GM18873 (cell line): ENCODE results near the gene COQ8B.
"Not testable (repeated sequence)": the region's sequence is repeated elsewhere in the genome, so short reads cannot be mapped to it uniquely, and the experiment has no call there.

Source experiments
- ATAC-seq: cut with Tn5 transposase; IDR thresholded peaks from one replicate; pipeline ENCODE4 v1.9.1; 2021; ENCODE audit warnings: mild to moderate bottlenecking, moderate library complexity, moderate number of reproducible peaks; ENCODE audit not compliant: unreplicated experiment, low FRiP score

The COQ8B gene

GRCh38 chr19:40742886-40743285, 26.2 kb upstream of the COQ8B start:
- no peak for ATAC-seq

GRCh38 chr19:40742477-40742876, 25.8 kb upstream of the COQ8B start:
- ATAC-seq, result no peak

GRCh38 chr19:40741527-40742390, 25.1 kb upstream of the COQ8B start:
- no peak for ATAC-seq

- no peak for ATAC-seq
Observed at GRCh38 chr19:40740747-40741146, 24.1 kb upstream of the COQ8B start.

GRCh38 chr19:40739871-40740703, 23.4 kb upstream of the COQ8B start:
- no peak for ATAC-seq

- no peak for ATAC-seq
Observed at GRCh38 chr19:40739030-40739839, 22.5 kb upstream of the COQ8B start.

- no peak for ATAC-seq
Observed at GRCh38 chr19:40737102-40737644, 20.5 kb upstream of the COQ8B start.

- no peak for ATAC-seq
Observed at GRCh38 chr19:40736661-40737060, 20.0 kb upstream of the COQ8B start.

- no peak for ATAC-seq
Observed at GRCh38 chr19:40735013-40735771, 18.5 kb upstream of the COQ8B start.

GRCh38 chr19:40733149-40733548, 16.5 kb upstream of the COQ8B start:
- no peak for ATAC-seq

- not testable (repeated sequence) for ATAC-seq
Observed at GRCh38 chr19:40732304-40732703, 15.6 kb upstream of the COQ8B start.

- ATAC-seq, result not testable (repeated sequence)
Observed at GRCh38 chr19:40730065-40730464, 13.4 kb upstream of the COQ8B start.

GRCh38 chr19:40726279-40726678, 9.6 kb upstream of the COQ8B start:
- ATAC-seq, result no peak

- ATAC-seq, result no peak
Observed at GRCh38 chr19:40724855-40725254, 8.2 kb upstream of the COQ8B start.

- ATAC-seq, result no peak
Observed at GRCh38 chr19:40724315-40724714, 7.6 kb upstream of the COQ8B start.

GRCh38 chr19:40723661-40724254, 7.1 kb upstream of the COQ8B start:
- ATAC-seq, result no peak

- no peak for ATAC-seq
Observed at GRCh38 chr19:40721936-40722661, 5.4 kb upstream of the COQ8B start.

- ATAC-seq, result no peak
Observed at GRCh38 chr19:40721140-40721486, 4.4 kb upstream of the COQ8B start.

- no peak for ATAC-seq
Observed at GRCh38 chr19:40719414-40719894, 2.8 kb upstream of the COQ8B start.
